T-cell (primary cell): ENCODE measurements around the gene FHOD3. TPM values are rescaled to one million over a fixed set of nuclear protein-coding genes. Genes with fewer than 3 reads are reported as not detected.

ENCODE experiments used
- ATAC-seq, 4 experiments: fragments of 200-7000 bp in 3 of 4; fragments of 150-1000 bp in 1 of 4; cut with Tn5 transposase; replicated peaks in 1 of 4; 1 replicate in 3 of 4; 2 replicates in 1 of 4; pipeline ENCODE4 v1.10.0; 2021; ENCODE audit warnings: moderate library complexity in 3 of 4, mild to moderate bottlenecking in 2 of 4, moderate number of reproducible peaks in 1 of 4
- CTCF ChIA-PET, 2 donors: fragments of 300-600 bp; sonication (Branson Sonifier 250); formaldehyde crosslinking; loops; one replicate each; lab custom pipeline; 2022; ENCODE audit warnings: antibody characterized with exemption in 2 of 2; lab: Charles Lee
- POLR2A ChIA-PET, 2 donors: fragments of 300-600 bp; sonication (Branson Sonifier 250); formaldehyde crosslinking; loops; one replicate each; lab custom pipeline; 2022; ENCODE audit warnings: antibody characterized with exemption in 2 of 2; lab: Charles Lee
- DNase-seq, 35 experiments: peaks; one replicate each; pipeline versions ENCODE4 v3.0.0 to v3.0.0-alpha.2; 2013 to 2023
- H3K27ac ChIP-seq: one replicate; pipeline ENCODE4 v1.5.1; 2013; ENCODE audit warnings: low read length
- H3K27me3 ChIP-seq, 2 experiments: replicated peaks in 1 of 2; 1 replicate in 1 of 2; 2 replicates in 1 of 2; pipeline versions ENCODE4 v1.6.1 to v1.7.0; 2013; ENCODE audit warnings: low read length in 1 of 2, mixed read lengths in 1 of 2; ENCODE audit not compliant: control insufficient read depth in 2 of 2, insufficient read depth in 2 of 2; ENCODE audit errors: extremely low read depth in 1 of 2
- H3K36me3 ChIP-seq, 2 donors: 1 replicate in 1 of 2; 2 replicates in 1 of 2; pipeline versions ENCODE4 v1.6.1 to v1.7.0; 2013; ENCODE audit warnings: low read length in 1 of 2; ENCODE audit not compliant: control insufficient read depth in 2 of 2, insufficient read depth in 1 of 2; ENCODE audit errors: extremely low read depth in 1 of 2
- H3K4me1 ChIP-seq, 2 experiments: 1 replicate in 1 of 2; 2 replicates in 1 of 2; pipeline versions ENCODE4 v1.6.1 to v1.7.0; 2013; ENCODE audit warnings: low read length in 2 of 2, mixed read lengths in 1 of 2; ENCODE audit not compliant: insufficient read depth in 2 of 2, control insufficient read depth in 1 of 2; ENCODE audit errors: extremely low read depth in 1 of 2
- H3K4me3 ChIP-seq, 2 donors: 1 replicate in 1 of 2; 2 replicates in 1 of 2; pipeline versions ENCODE4 v1.5.1 to v1.7.0; 2013; ENCODE audit warnings: mild to moderate bottlenecking in 2 of 2, low read length in 1 of 2, moderate library complexity in 1 of 2; ENCODE audit not compliant: control insufficient read depth in 1 of 2; ENCODE audit errors: extremely low read depth in 1 of 2
- H3K9me3 ChIP-seq: 2 replicates; pipeline ENCODE4 v1.7.0; 2013
- H3K27ac Mint-ChIP-seq, 2 donors: one replicate each; pipeline ENCODE4 v1.8.0; 2020 to 2021; ENCODE audit warnings: mild to moderate bottlenecking in 2 of 2, mixed read lengths in 2 of 2
- H3K27me3 Mint-ChIP-seq, 2 donors: one replicate each; pipeline ENCODE4 v1.8.0; 2021 to 2022; ENCODE audit warnings: mixed read lengths in 2 of 2
- H3K36me3 Mint-ChIP-seq: one replicate; pipeline ENCODE4 v1.8.0; 2021; ENCODE audit warnings: mixed read lengths
- H3K4me1 Mint-ChIP-seq, 3 donors: one replicate each; pipeline ENCODE4 v1.8.0; 2020 to 2022; ENCODE audit warnings: mixed read lengths in 3 of 3, mild to moderate bottlenecking in 1 of 3
- H3K4me3 Mint-ChIP-seq, 3 donors: one replicate each; pipeline ENCODE4 v1.8.0; 2020 to 2022; ENCODE audit warnings: mild to moderate bottlenecking in 3 of 3, mixed read lengths in 3 of 3, moderate library complexity in 3 of 3
- H3K9me3 Mint-ChIP-seq, 3 donors: one replicate each; pipeline ENCODE4 v1.8.0; 2020 to 2022; ENCODE audit warnings: mixed read lengths in 3 of 3
- WGBS: methylation state at CpG from one replicate; pipeline ENCODE4 v1.1.5; 2013; ENCODE audit warnings: missing lambda C conversion rate; ENCODE audit not compliant: insufficient coverage; 5-methylcytosine and 5-hydroxymethylcytosine counted together
- total RNA-seq, 35 experiments: library from RNA in 6 of 35; stranded (reverse) in 6 of 35; fragments of 120-200 nt in 1 of 35; gene quantifications; one replicate each; pipeline versions ENCODE4 v1.2.1 to v1.2.4 and lab custom pipeline; 2013 to 2026

The FHOD3 gene
- total RNA-seq, 5 donors from 2014 or later (not counting 1 experiment from before 2014, with no cell fraction given), result 0.06 TPM; not detected in 4

DNA sequence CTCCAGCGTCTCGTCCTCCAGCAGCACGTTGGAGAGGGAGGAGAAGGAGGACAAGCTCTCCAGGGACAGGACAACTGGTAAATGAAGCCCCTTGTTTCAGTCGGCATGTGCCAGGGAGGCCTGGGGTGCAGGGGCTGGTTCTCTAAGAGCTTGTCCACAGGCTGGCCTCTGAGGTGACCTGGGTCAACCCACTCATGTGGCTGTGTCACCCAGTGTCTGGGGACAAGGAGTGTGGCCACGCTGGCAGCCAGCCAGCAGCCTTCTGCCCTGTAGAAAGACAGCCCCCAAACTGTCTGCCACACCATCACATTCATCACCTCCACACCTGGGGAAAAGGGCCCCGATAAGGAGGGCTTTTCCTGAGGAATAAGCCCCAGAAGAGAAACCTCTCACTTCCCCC lies 411.8 kb downstream of the FHOD3 start:
- no peaks in the 10 kb centered on the region for H3K9me3 ChIP-seq
- H3K4me3 Mint-ChIP-seq, result no peak overlapping the region
- H3K9me3 Mint-ChIP-seq, result no peaks in the 10 kb centered on the region
- H3K4me1 Mint-ChIP-seq, result no peaks in the 10 kb centered on the region
- H3K27me3 Mint-ChIP-seq, result peaks cover 10 to 33% of the 10 kb centered on the region in 2 donors
- H3K27ac Mint-ChIP-seq, result no peak overlapping the region
- H3K4me3 ChIP-seq, result no peak overlapping the region
- ChIA-PET CTCF (no interaction called here), POLR2A (no interaction called here)
- H3K36me3 ChIP-seq, result no peaks in the 10 kb centered on the region
- H3K4me1 ChIP-seq, result no peaks in the 10 kb centered on the region
- H3K36me3 Mint-ChIP-seq, result no peaks in the 10 kb centered on the region
- peaks cover 0 to 24% of the 10 kb centered on the region in 2 experiments for H3K27me3 ChIP-seq
- H3K27ac ChIP-seq, result no peak overlapping the region
- no peak for DNase-seq
- no peak for ATAC-seq
- WGBS, result 92% methylated on average over 4 of the region's 6 CpGs

DNA sequence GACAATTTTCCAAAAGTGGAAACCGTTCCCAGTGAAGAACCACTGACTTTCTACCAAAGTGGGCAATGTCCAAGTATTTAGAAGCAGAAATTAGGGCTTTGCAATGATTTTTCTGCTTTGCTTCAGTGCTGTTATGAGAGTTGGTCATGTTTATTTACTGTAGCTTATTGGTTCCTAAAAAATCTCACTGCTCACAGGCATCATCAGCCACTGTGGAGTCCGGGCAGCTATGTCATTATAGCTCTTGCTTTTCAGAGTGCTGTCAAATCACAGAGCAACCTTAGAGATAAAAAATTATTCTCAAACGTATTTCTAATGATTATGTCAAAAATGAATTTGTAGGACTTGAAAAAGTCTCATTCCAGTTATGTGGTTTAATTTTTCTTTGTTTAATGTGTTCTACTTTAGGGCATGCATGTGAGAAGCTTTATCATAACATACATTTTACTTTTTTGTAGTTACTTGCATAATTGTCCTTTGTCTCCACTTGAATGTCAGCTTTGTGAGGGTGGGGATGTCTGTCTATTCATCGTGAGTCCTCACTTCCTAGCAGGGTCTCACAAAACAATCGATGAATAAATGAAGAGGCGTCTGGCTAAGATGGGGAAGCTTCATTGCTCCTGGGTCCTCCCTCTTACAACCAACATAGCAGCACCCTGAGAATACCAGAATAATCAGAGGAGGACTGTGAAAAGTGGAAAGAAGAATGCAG lies 413.7 kb downstream of the FHOD3 start:
- no CpG with 5 or more reads among the region's 6 CpGs for WGBS
- Histone ChIP-seq H3K36me3 (no peaks in the 10 kb centered on the region), H3K27ac (no peak overlapping the region), H3K4me3 (no peak overlapping the region), H3K4me1 (no peaks in the 10 kb centered on the region), H3K27me3 (peaks cover 0 to 23% of the 10 kb centered on the region in 2 experiments), H3K9me3 (no peaks in the 10 kb centered on the region)
- no peak for DNase-seq
- Mint-ChIP-seq H3K27ac (no peak overlapping the region), H3K4me1 (no peaks in the 10 kb centered on the region), H3K27me3 (peaks cover 4 to 20% of the 10 kb centered on the region in 2 donors), H3K9me3 (no peaks in the 10 kb centered on the region), H3K36me3 (no peaks in the 10 kb centered on the region), H3K4me3 (no peak overlapping the region)
- ChIA-PET CTCF (interaction anchor here in 1 of 2 donors (0.7 kb wide), 1 partner anchor 10 kb away, joined by 3 read pairs; no protein-coding TSS in a partner anchor), POLR2A (no interaction called here)
- ATAC-seq, result no peak

- CTCF ChIA-PET, result no interaction called here
- ATAC-seq (no peak), DNase-seq (no peak)
- peaks cover 0 to 20% of the 10 kb centered on the region in 2 experiments for H3K27me3 ChIP-seq
- Mint-ChIP-seq H3K27me3 (peaks cover 2 to 18% of the 10 kb centered on the region in 2 donors), H3K4me3 (no peak overlapping the region), H3K27ac (no peak overlapping the region), H3K9me3 (no peaks in the 10 kb centered on the region), H3K4me1 (no peaks in the 10 kb centered on the region), H3K36me3 (no peaks in the 10 kb centered on the region)
- no peak overlapping the region for H3K27ac ChIP-seq
- no CpG with 5 or more reads among the region's 6 CpGs for WGBS
- POLR2A ChIA-PET, result no interaction called here
- no peak overlapping the region for H3K4me3 ChIP-seq
- H3K4me1 ChIP-seq, result no peaks in the 10 kb centered on the region
- no peaks in the 10 kb centered on the region for H3K36me3 ChIP-seq
- H3K9me3 ChIP-seq, result no peaks in the 10 kb centered on the region
Observed at GRCh38 chr18:36711813-36712444, 414.4 kb downstream of the FHOD3 start.

DNA sequence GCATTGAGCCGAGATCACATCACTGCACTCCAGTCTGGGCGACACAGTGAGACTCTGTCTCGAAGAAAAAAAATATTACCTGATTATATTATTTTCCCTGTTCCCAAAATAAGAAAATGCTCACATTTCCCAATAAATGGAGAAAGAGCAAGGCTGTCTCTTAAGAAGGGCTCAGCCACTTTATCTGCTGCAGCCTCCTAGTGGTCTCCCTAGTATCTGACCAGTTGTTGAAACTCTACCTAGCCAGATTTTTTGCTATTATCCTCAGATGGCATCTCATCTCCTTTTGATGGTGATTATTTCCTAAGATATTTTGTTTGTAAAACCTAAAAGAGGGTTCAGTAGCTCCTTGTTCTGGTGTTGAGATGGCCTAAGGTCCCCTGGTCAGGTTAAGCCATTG lies 417.0 kb downstream of the FHOD3 start:
- Histone ChIP-seq H3K27ac (no peak overlapping the region), H3K27me3 (peaks cover 0 to 3% of the 10 kb centered on the region in 2 experiments), H3K9me3 (no peaks in the 10 kb centered on the region), H3K4me1 (no peaks in the 10 kb centered on the region), H3K4me3 (no peak overlapping the region), H3K36me3 (no peaks in the 10 kb centered on the region)
- ChIA-PET CTCF (no interaction called here), POLR2A (no interaction called here)
- Mint-ChIP-seq H3K36me3 (no peaks in the 10 kb centered on the region), H3K27me3 (peaks cover 0 to 5% of the 10 kb centered on the region in 2 donors), H3K4me1 (no peaks in the 10 kb centered on the region), H3K27ac (no peak overlapping the region), H3K4me3 (no peak overlapping the region), H3K9me3 (no peaks in the 10 kb centered on the region)
- WGBS, result no CpG with 5 or more reads among the region's 3 CpGs
- DNase-seq (no peak), ATAC-seq (no peak)

- DNase-seq (no peak), ATAC-seq (no peak)
- peaks cover 0 to 6% of the 10 kb centered on the region in 2 donors for H3K27me3 Mint-ChIP-seq
- no peak overlapping the region for H3K4me3 Mint-ChIP-seq
- Histone ChIP-seq H3K4me1 (no peaks in the 10 kb centered on the region), H3K36me3 (no peaks in the 10 kb centered on the region), H3K27ac (no peak overlapping the region), H3K4me3 (no peak overlapping the region), H3K27me3 (peaks cover 0 to 2% of the 10 kb centered on the region in 2 experiments), H3K9me3 (no peaks in the 10 kb centered on the region)
- no peak overlapping the region for H3K27ac Mint-ChIP-seq
- POLR2A ChIA-PET, result no interaction called here
- 80% methylated on average over 5 of the region's 12 CpGs for WGBS
- H3K4me1 Mint-ChIP-seq, result no peaks in the 10 kb centered on the region
- no peaks in the 10 kb centered on the region for H3K9me3 Mint-ChIP-seq
- no peaks in the 10 kb centered on the region for H3K36me3 Mint-ChIP-seq
- CTCF ChIA-PET, result no interaction called here
Observed at GRCh38 chr18:36717422-36718110, 420.1 kb downstream of the FHOD3 start.

- ATAC-seq, result no peak
- no peak overlapping the region for H3K27ac ChIP-seq
- no peak overlapping the region for H3K4me3 Mint-ChIP-seq
- no peaks in the 10 kb centered on the region for H3K36me3 ChIP-seq
- no peaks in the 10 kb centered on the region for H3K36me3 Mint-ChIP-seq
- no peaks in the 10 kb centered on the region for H3K9me3 ChIP-seq
- DNase-seq, result no peak
- H3K4me3 ChIP-seq, result no peak overlapping the region
- POLR2A ChIA-PET, result no interaction called here
- H3K27me3 Mint-ChIP-seq, result peaks cover 0 to 4% of the 10 kb centered on the region in 2 donors
- H3K9me3 Mint-ChIP-seq, result no peaks in the 10 kb centered on the region
- no peak overlapping the region for H3K27ac Mint-ChIP-seq
- H3K4me1 ChIP-seq, result no peaks in the 10 kb centered on the region
- CTCF ChIA-PET, result no interaction called here
- H3K4me1 Mint-ChIP-seq, result no peaks in the 10 kb centered on the region
- peaks cover 0 to 2% of the 10 kb centered on the region in 2 experiments for H3K27me3 ChIP-seq
- WGBS, result 60% methylated on average over 1 of the region's 3 CpGs
Observed at GRCh38 chr18:36718705-36719328, 421.3 kb downstream of the FHOD3 start.
